KMS-11 (cell line): Measurements from ENCODE around the gene KCNJ5.

Experiments
- H2AFZ ChIP-seq: fragments of 200-600 bp; sonication (generic); 2 replicates; pipeline ENCODE4 v1.6.1; 2016; ENCODE audit warnings: antibody characterized with exemption, mixed run types, low read depth
- H3K27ac ChIP-seq: fragments of 200-600 bp; sonication (generic); 2 replicates; pipeline ENCODE4 v1.6.1; 2016; ENCODE audit warnings: mild to moderate bottlenecking, mixed run types
- H3K27me3 ChIP-seq: fragments of 200-600 bp; sonication (generic); 2 replicates; pipeline ENCODE4 v1.6.1; 2017; ENCODE audit warnings: mild to moderate bottlenecking, low read depth, mixed run types, moderate library complexity; ENCODE audit not compliant: insufficient read depth
- H3K36me3 ChIP-seq: fragments of 200-600 bp; sonication (generic); 2 replicates; pipeline ENCODE4 v1.6.1; 2017; ENCODE audit warnings: mild to moderate bottlenecking, mixed run types; ENCODE audit not compliant: insufficient read depth
- H3K4me1 ChIP-seq: fragments of 200-600 bp; sonication (generic); 2 replicates; pipeline ENCODE4 v1.6.1; 2016; ENCODE audit warnings: mild to moderate bottlenecking, low read depth, mixed run types; ENCODE audit not compliant: poor library complexity, severe bottlenecking
- H3K4me2 ChIP-seq: fragments of 200-600 bp; sonication (generic); 2 replicates; pipeline ENCODE4 v1.7.0; 2016; ENCODE audit warnings: mild to moderate bottlenecking, mixed run types
- H3K4me3 ChIP-seq: fragments of 200-600 bp; sonication (generic); IDR thresholded peaks from 2 replicates; pipeline ENCODE4 v1.6.1; 2017; ENCODE audit warnings: low read depth, low read length, mixed read lengths; ENCODE audit not compliant: insufficient read depth
- H3K79me2 ChIP-seq: fragments of 200-600 bp; sonication (generic); 2 replicates; pipeline ENCODE4 v1.6.1; 2016; ENCODE audit warnings: low read depth, mixed run types; ENCODE audit not compliant: insufficient read depth
- H3K9ac ChIP-seq: fragments of 200-600 bp; sonication (generic); 2 replicates; pipeline ENCODE4 v1.6.1; 2016; ENCODE audit warnings: mild to moderate bottlenecking, mixed run types
- H4K20me1 ChIP-seq: fragments of 200-600 bp; sonication (generic); 2 replicates; pipeline ENCODE4 v1.6.1; 2016; ENCODE audit warnings: mild to moderate bottlenecking, mixed run types; ENCODE audit not compliant: insufficient read depth
- TF ChIP-seq, protein P1 (sequence below): fragments of 200-600 bp; sonication (generic); conservative IDR thresholded peaks from 2 replicates; pipeline ENCODE4 v1.6.1; 2017; ENCODE audit warnings: low read depth, mild to moderate bottlenecking, antibody characterized with exemption, low read length, moderate library complexity, mixed read lengths

Gene KCNJ5

DNA sequence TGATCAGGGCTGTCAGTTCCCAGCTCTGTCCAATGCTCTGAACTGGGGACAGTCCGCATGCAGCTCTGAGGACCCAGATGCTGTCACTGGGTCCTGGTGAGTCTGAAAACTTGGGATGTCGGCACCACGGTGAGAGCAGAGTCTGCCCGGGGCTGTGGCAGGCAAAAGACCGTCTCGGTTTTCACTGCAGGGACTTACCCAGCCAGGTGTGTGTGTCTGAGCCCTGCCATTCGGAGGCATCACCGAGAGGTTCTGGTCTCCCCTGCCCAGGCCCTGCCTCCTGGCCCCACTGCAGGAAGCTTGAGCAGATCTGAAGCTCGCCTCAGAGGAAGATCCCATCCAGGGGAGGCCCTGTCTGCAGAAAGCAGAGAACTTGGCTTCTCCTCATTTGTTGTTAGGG is 46.3 kb downstream of the KCNJ5 start:
- Histone ChIP-seq H3K27ac (no peak overlapping the region), H3K36me3 (no peaks in the 10 kb centered on the region), H2AFZ (no peak overlapping the region), H3K27me3 (no peaks in the 10 kb centered on the region), H3K4me1 (no peaks in the 10 kb centered on the region), H3K9ac (no peak overlapping the region), H3K4me3 (no peak overlapping the region), H3K4me2 (no peak overlapping the region), H3K79me2 (no peaks in the 10 kb centered on the region), H4K20me1 (no peaks in the 10 kb centered on the region)
- TF ChIP-seq, protein P1, sequence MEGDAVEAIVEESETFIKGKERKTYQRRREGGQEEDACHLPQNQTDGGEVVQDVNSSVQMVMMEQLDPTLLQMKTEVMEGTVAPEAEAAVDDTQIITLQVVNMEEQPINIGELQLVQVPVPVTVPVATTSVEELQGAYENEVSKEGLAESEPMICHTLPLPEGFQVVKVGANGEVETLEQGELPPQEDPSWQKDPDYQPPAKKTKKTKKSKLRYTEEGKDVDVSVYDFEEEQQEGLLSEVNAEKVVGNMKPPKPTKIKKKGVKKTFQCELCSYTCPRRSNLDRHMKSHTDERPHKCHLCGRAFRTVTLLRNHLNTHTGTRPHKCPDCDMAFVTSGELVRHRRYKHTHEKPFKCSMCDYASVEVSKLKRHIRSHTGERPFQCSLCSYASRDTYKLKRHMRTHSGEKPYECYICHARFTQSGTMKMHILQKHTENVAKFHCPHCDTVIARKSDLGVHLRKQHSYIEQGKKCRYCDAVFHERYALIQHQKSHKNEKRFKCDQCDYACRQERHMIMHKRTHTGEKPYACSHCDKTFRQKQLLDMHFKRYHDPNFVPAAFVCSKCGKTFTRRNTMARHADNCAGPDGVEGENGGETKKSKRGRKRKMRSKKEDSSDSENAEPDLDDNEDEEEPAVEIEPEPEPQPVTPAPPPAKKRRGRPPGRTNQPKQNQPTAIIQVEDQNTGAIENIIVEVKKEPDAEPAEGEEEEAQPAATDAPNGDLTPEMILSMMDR = no peak

DNA sequence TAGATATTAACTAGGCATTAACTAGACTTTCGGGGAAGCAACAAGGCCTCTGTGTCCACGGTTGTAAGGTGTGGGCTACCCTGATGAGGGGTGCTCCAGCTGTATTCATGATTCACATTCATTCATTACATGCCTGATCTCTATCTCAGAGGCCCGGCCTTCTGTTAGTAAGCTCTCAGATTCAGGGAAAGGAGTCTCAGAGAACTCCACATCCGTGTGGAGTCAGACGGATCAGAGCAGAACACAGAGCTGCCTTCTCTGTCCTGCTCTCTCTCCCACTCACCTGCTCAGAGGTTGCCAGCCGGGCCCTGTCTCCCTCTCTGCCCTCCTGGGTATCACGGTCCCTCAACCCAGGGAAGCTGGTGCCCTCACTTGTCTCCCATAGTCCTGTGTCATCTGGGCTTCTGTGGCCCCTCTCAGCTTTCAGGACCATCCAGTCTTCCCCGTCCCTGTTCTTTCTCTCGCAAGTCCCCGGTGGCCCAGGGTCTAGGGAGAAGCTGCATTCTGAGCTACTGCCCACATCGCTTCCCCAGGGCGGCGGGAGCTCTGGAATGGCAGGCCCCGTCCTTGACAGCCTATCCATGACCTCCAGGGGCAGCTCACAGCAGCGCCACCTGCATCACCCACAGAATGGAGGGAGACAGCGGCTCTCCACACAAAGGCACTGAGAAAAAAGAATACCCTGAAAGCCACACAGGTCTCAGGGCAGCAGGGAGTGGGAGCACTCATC is 47.2 kb downstream of the KCNJ5 start:
- no peak overlapping the region for H3K4me3 ChIP-seq
- H2AFZ ChIP-seq = no peak overlapping the region
- no peaks in the 10 kb centered on the region for H3K4me1 ChIP-seq
- H3K36me3 ChIP-seq = no peaks in the 10 kb centered on the region
- H3K9ac ChIP-seq = no peak overlapping the region
- no peaks in the 10 kb centered on the region for H3K79me2 ChIP-seq
- no peak overlapping the region for H3K4me2 ChIP-seq
- TF ChIP-seq, protein P1 = no peak
- no peaks in the 10 kb centered on the region for H3K27me3 ChIP-seq
- H4K20me1 ChIP-seq = no peaks in the 10 kb centered on the region
- H3K27ac ChIP-seq = no peak overlapping the region

DNA sequence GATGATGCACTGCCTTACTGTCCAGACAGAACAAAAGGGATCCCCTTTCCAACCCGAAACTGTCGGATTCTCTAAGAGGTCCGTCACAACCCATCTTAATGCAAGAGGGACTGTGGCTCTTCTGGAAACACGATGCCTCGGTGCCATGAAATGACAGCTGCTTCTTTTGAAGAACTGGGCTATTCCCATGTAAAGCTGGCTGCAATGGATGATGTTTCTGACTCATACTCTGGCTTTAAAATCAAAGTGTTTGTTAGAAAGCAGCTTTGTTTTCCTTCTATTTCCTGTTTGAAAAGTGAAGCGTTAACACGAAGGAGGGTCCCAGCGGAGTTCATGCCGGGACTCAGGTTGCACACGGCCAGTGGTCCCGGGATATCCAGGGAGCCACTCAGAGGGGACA is 48.4 kb downstream of the KCNJ5 start:
- Histone ChIP-seq H3K27ac (no peak overlapping the region), H4K20me1 (no peaks in the 10 kb centered on the region), H3K4me1 (no peaks in the 10 kb centered on the region), H3K9ac (no peak overlapping the region), H3K79me2 (no peaks in the 10 kb centered on the region), H3K27me3 (no peaks in the 10 kb centered on the region), H3K4me3 (no peak overlapping the region), H3K4me2 (no peak overlapping the region), H2AFZ (no peak overlapping the region), H3K36me3 (no peaks in the 10 kb centered on the region)
- TF ChIP-seq, protein P1 = no peak

DNA sequence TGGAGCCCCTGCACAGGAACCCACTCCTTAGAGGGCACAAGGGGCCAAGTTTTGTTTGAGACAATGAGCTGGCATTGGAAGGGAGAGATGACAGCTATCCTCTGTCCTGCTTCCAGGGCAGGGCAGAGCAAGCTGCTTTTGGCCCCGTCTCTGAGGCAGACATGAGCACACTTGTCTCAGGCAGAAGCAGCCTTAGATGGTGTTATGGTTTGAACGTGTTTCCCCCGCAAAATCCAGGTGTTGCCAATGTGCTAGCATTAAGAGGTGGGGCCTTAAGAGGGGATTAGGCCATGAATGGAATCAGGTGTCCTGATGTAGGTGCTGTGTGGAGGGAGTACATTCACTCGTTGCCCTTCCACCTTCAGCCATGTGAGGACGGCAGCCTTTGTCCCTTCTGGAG is 49.0 kb downstream of the KCNJ5 start:
- no peak overlapping the region for H3K4me2 ChIP-seq
- TF ChIP-seq, protein P1 = no peak
- no peaks in the 10 kb centered on the region for H3K79me2 ChIP-seq
- no peak overlapping the region for H3K9ac ChIP-seq
- H4K20me1 ChIP-seq = no peaks in the 10 kb centered on the region
- no peak overlapping the region for H3K27ac ChIP-seq
- no peaks in the 10 kb centered on the region for H3K27me3 ChIP-seq
- H2AFZ ChIP-seq = no peak overlapping the region
- no peak overlapping the region for H3K4me3 ChIP-seq
- no peaks in the 10 kb centered on the region for H3K36me3 ChIP-seq
- H3K4me1 ChIP-seq = no peaks in the 10 kb centered on the region
